HEK293 (cell line): ENCODE measurements around the gene MYO7A.

Experiments used
- CTCF ChIP-seq: fragments of 450-650 bp; formaldehyde crosslinking; IDR thresholded peaks from 2 replicates; pipeline ENCODE4 v1.5.1; 2016; ENCODE audit warnings: missing biosample characterization, missing genetic modification characterization
- ZNF26 ChIP-seq: fragments of 450-650 bp; formaldehyde crosslinking; IDR thresholded peaks from 2 replicates; pipeline ENCODE4 v1.5.1; 2016; ENCODE audit warnings: missing biosample characterization, missing genetic modification characterization
- ZNF501 ChIP-seq: fragments of 450-650 bp; formaldehyde crosslinking; IDR thresholded peaks from 2 replicates; pipeline ENCODE4 v1.5.1; 2016; ENCODE audit warnings: missing biosample characterization, missing genetic modification characterization
- ZNF768 ChIP-seq: fragments of 450-650 bp; formaldehyde crosslinking; IDR thresholded peaks from 2 replicates; pipeline ENCODE4 v1.5.1; 2018; ENCODE audit warnings: missing biosample characterization, mild to moderate bottlenecking, missing genetic modification characterization

GRCh38 chr11:77208535-77208934, 80.5 kb downstream of the MYO7A start:
- TF ChIP-seq ZNF501 (tag by site-specific recombination) (no peak), ZNF768 (tag by site-specific recombination) (no peak), ZNF26 (tag by site-specific recombination) (no peak), CTCF (tag by site-specific recombination) (no peak)
